Right ventricle myocardium superior (tissue), 1 donor: ENCODE results near the gene OR10K2. TPM values are rescaled to one million over a fixed set of nuclear protein-coding genes. Genes with fewer than 3 reads are reported as not detected.
"Not testable (repeated sequence)": the region's sequence is repeated elsewhere in the genome, so short reads cannot be mapped to it uniquely, and the experiment has no call there.

Experiments
- ATAC-seq: fragments of 200-7000 bp; cut with Tn5 transposase; one replicate; pipeline ENCODE4 v1.9.1; 2020; ENCODE audit warnings: mild to moderate bottlenecking; ENCODE audit not compliant: poor library complexity
- DNase-seq: peaks from one replicate; pipeline ENCODE4 v3.0.0-alpha.2; 2020
- intact Hi-C: fragments of 100-400 bp; cut with DNase I; formaldehyde crosslinking; loops from one replicate; pipeline ENCODE4 v1.11.2; 2022
- total RNA-seq: library from RNA; stranded (reverse); fragmentation: NEBNext Ultra II Directional; extraction: Animal tissue kit (Norgen Biotek cat#: 25700); gene quantifications from one replicate; pipeline ENCODE4 v1.2.1, GENCODE V29; 2021
- donor health status: DM: no; HTN: yes; CAD: no; lungs with severe emphysema.

Gene OR10K2
- total RNA-seq, 1 donor from 2014 or later, result not detected

DNA sequence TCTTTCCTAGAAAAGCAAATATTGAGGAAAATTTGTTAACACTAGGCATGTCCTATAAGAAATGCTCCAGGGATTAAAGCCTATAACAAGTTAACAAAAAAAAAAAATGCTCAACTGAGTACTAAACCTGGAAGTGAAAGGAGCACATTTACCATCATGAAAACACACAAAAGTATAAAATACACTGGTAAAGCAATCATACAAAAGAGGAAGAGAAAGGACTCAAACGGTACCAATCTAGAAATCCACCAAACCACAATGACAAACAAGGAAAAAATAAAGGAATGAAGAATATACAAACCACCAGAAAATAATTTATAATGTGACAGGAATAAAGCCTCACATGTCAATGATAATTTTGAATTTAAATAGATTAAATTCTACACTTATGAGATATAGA is 51.2 kb downstream of the OR10K2 start:
- no peak for ATAC-seq
- no peak for DNase-seq
- intact Hi-C loops, result no loop called here

GRCh38 chr1:158374101-158374500 is 51.9 kb downstream of the OR10K2 start:
- intact Hi-C loops, ATAC-seq, DNase-seq: not testable (repeated sequence)

- DNase-seq, result no peak
- no peak for ATAC-seq
- intact Hi-C loops, result no loop called here
Observed at GRCh38 chr1:158371188-158371953, 54.7 kb downstream of the OR10K2 start.

Other genes with a start within 250 kb of the OR10K2 start
- gene CD1D, start 245.3 kb downstream of the OR10K2 start, total RNA-seq, result 1.2 TPM
- gene CD1A, start 171.8 kb downstream of the OR10K2 start, total RNA-seq, result not detected
- 0.19 TPM for gene CD1C, start 136.3 kb downstream of the OR10K2 start, total RNA-seq
- gene CD1B, start 94.7 kb downstream of the OR10K2 start, total RNA-seq, result not detected
- gene CD1E, start 72.3 kb downstream of the OR10K2 start, total RNA-seq, result not detected
- not detected for gene OR10T2, start 26.8 kb downstream of the OR10K2 start, total RNA-seq
- not detected for gene OR10K1, start 35.6 kb upstream of the OR10K2 start, total RNA-seq
- gene OR10R2, start 46.0 kb upstream of the OR10K2 start, total RNA-seq, result not detected
- not detected for gene OR6Y1, start 128.2 kb upstream of the OR10K2 start, total RNA-seq
- gene OR6P1, start 144.3 kb upstream of the OR10K2 start, total RNA-seq, result not detected
- gene OR10X1, start 153.7 kb upstream of the OR10K2 start, total RNA-seq, result not detected
- not detected for gene OR10Z1, start 179.0 kb upstream of the OR10K2 start, total RNA-seq